Left lung (tissue), 10 donors: ENCODE results near the gene TMEM72. TPM values are rescaled to one million over a fixed set of nuclear protein-coding genes. Genes with fewer than 3 reads are reported as not detected.
A peak's percentile ranks its signal among the peaks of the same experiment; 100 is the strongest.

Experiments
- ATAC-seq: fragments of 200-7000 bp; cut with Tn5 transposase; one replicate; pipeline ENCODE4 v1.9.1; 2020; ENCODE audit warnings: moderate library complexity
- DNase-seq, 4 donors: peaks; one replicate each; pipeline ENCODE4 v3.0.0-alpha.2; 2013 to 2020
- H3K27ac ChIP-seq, 2 donors: fragments of 200-600 bp; sonication (generic) in 1 of 2; one replicate each; pipeline versions ENCODE4 v1.5.0 to v1.8.0; 2020 to 2021
- H3K27me3 ChIP-seq, 2 donors: fragments of 200-600 bp; sonication (generic) in 1 of 2; one replicate each; pipeline versions ENCODE4 v1.5.0 to v1.8.0; 2020 to 2021
- H3K36me3 ChIP-seq, 2 donors: fragments of 200-600 bp; sonication (generic) in 1 of 2; one replicate each; pipeline versions ENCODE4 v1.5.0 to v1.8.0; 2020 to 2021
- H3K4me1 ChIP-seq, 2 donors: fragments of 200-600 bp; one replicate each; pipeline ENCODE4 v1.8.0; 2021
- H3K4me3 ChIP-seq, 2 donors: fragments of 200-600 bp; sonication (generic) in 1 of 2; one replicate each; pipeline versions ENCODE4 v1.5.0 to v1.8.0; 2020 to 2021; ENCODE audit warnings: mild to moderate bottlenecking in 1 of 2
- H3K9me3 ChIP-seq, 2 donors: fragments of 200-600 bp; sonication (generic) in 1 of 2; one replicate each; pipeline versions ENCODE4 v1.5.0 to v1.8.0; 2020 to 2021
- CTCF ChIP-seq, 2 donors: fragments of 200-600 bp; sonication (generic) in 1 of 2; IDR thresholded peaks; one replicate each; pipeline versions ENCODE4 v1.5.0 to v1.8.0; 2021; ENCODE audit warnings: antibody characterized with exemption in 2 of 2
- intact Hi-C, 2 donors: fragments of 100-400 bp; cut with DNase I; formaldehyde crosslinking; loops; one replicate each; pipeline versions ENCODE4 v1.11.2 to v1.14.2; 2022
- polyA plus RNA-seq, 6 donors: library from polyadenylated mRNA; unstranded; fragments of 120-200 nt; gene quantifications; one replicate each; pipeline ENCODE4 v1.2.1, GENCODE V29; 2013; ENCODE audit not compliant: insufficient read length in 6 of 6
- total RNA-seq, 2 donors: library from RNA; stranded (reverse); fragmentation: NEBNext Ultra II Directional; extraction: Animal tissue kit (Norgen Biotek cat#: 25700); gene quantifications; one replicate each; pipeline ENCODE4 v1.2.1, GENCODE V29; 2021
- donor health status: DM: no; HTN: yes; CAD: no.
- donor health status: DM: no; HTN: no; CAD: no.

The TMEM72 gene
- total and polyA plus RNA-seq, 8 donors: 0.23 to 2.2 (median 1.7) TPM; not detected in 1

- Histone ChIP-seq H3K4me1 (peaks cover 62 to 93% of the 10 kb centered on the region in 2 donors), H3K9me3 (no peaks in the 10 kb centered on the region), H3K27ac (peak overlapping the region; percentile 68 to 86), H3K36me3 (no peaks in the 10 kb centered on the region), H3K27me3 (no peaks in the 10 kb centered on the region), H3K4me3 (peak overlapping the region in 1 of 2 donors; percentile 54)
- ATAC-seq (peak; percentile 42), DNase-seq (peak in 2 of 4 donors; percentile 56 to 85)
- no peak for TF ChIP-seq CTCF (IDR thresholded peaks at IDR 0.05)
- intact Hi-C loops: no loop called here
Observed at GRCh38 chr10:44963772-44964633, 52.9 kb downstream of the TMEM72 start.

GRCh38 chr10:44965104-44965503, 54.0 kb downstream of the TMEM72 start:
- peak overlapping the region; percentile 68 to 86 for H3K27ac ChIP-seq

GRCh38 chr10:44965651-44966097, 54.5 kb downstream of the TMEM72 start:
- H3K4me3 ChIP-seq: no peak overlapping the region
- no peaks in the 10 kb centered on the region for H3K27me3 ChIP-seq
- no peak for DNase-seq
- no peak for TF ChIP-seq CTCF (IDR thresholded peaks at IDR 0.05)
- peak overlapping the region; percentile 68 to 86 for H3K27ac ChIP-seq
- ATAC-seq: no peak
- H3K36me3 ChIP-seq: peaks cover 0 to 11% of the 10 kb centered on the region in 2 donors
- no peaks in the 10 kb centered on the region for H3K9me3 ChIP-seq
- intact Hi-C loops: no loop called here
- peaks cover 53 to 93% of the 10 kb centered on the region in 2 donors for H3K4me1 ChIP-seq

More at GRCh38 chr10:44965104-44965503, 54.0 kb downstream of the TMEM72 start:
- no peak overlapping the region for H3K4me3 ChIP-seq
- H3K9me3 ChIP-seq: no peaks in the 10 kb centered on the region
- TF ChIP-seq CTCF (IDR thresholded peaks at IDR 0.05): no peak
- intact Hi-C loops: no loop called here
- no peak for ATAC-seq
- H3K4me1 ChIP-seq: peaks cover 58 to 99% of the 10 kb centered on the region in 2 donors
- peaks cover 0 to 5% of the 10 kb centered on the region in 2 donors for H3K36me3 ChIP-seq
- no peak for DNase-seq
- H3K27me3 ChIP-seq: no peaks in the 10 kb centered on the region

GRCh38 chr10:44966129-44966815, 55.1 kb downstream of the TMEM72 start:
- DNase-seq (no peak), ATAC-seq (peak; percentile 3)
- H3K27ac ChIP-seq: peak overlapping the region; percentile 68 to 86
- intact Hi-C loops: no loop called here
- H3K4me1 ChIP-seq: peaks cover 51 to 92% of the 10 kb centered on the region in 2 donors
- H3K27me3 ChIP-seq: no peaks in the 10 kb centered on the region
- no peak overlapping the region for H3K4me3 ChIP-seq
- H3K9me3 ChIP-seq: no peaks in the 10 kb centered on the region
- no peak for TF ChIP-seq CTCF (IDR thresholded peaks at IDR 0.05)
- H3K36me3 ChIP-seq: peaks cover 0 to 17% of the 10 kb centered on the region in 2 donors
